ENCODE measurements around the gene DMRT2.

DMRT2 gene

DNA sequence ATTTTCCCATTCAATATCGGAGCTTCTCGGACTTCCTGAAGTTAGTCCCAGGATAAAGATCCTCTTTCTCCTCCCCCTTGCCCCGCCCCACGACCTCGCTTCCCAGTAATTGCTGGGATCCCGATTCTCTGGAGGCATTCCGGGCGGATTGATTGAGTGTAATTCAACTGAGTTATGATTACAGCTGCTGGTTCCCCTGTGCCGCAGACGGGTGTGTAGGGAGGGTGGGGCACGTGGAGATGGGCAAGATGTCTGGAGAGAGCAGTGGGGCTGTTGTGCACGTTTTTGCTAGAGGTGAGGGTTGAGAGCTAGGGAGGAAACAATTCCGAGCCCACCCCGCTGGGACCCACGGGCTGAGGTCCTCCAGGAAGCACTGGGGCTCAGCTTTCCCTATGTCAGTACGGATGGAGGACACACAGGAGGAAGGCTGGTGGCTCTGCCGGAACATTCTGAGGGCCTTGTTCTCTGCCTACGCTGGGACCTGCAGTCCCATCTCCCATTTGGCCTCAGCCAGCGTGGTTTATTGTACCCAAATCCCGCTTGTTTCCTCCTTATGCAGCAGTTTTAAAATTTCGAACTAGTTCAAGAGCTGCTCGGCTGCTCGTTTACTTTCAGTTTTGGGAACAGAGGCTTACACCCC is 2.4 kb upstream of the DMRT2 start:
- no peak for DNase-seq (ENCODE audit: low spot score)

DNA sequence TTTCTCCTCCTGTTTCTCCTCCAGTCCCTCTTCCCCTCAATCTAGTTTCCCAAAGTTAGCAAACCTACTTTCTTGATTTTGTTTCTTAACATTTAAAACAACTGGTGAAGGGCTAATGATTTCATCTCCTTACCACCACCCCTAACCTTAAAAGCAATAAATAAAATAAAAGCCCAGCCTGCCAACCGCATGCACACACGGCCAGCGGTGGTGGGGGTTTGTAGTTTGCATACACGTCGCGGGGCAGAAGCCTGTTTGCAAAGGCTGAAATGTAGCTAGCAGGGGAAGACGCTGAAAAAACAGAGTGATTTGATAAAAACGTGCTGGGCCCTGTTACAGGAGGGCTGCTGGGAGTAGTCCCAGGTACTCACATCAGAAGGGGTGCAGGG is 1.9 kb upstream of the DMRT2 start:
- DNase-seq (ENCODE audit: low spot score): no peak

GRCh38 chr9:1048811-1049210 is 1.3 kb upstream of the DMRT2 start:
- DNase-seq (ENCODE audit: low spot score): no peak

GRCh38 chr9:1049641-1050040 is 516 bp upstream of the DMRT2 start:
- DNase-seq (ENCODE audit: low spot score): no peak

DNA sequence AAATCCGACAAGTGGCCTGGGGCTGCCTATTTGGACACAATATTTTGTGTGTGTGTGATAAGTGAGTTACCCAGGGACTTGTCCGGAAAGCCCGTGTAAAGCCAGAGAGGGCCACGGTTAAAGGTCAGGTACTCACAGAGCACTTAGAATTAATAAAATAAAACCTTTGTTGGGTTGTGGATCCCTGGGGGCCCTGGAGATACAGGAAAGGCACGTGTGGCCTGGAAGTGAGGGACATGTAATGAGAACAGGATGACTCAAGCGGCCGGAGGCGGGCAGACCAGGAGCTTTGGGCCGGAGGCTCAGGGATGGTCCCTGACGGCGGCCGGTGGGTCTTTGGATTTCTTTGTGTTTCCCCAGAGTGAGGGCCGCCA is 1.0 kb downstream of the DMRT2 start:
- no peak for DNase-seq (ENCODE audit: low spot score)

DNA sequence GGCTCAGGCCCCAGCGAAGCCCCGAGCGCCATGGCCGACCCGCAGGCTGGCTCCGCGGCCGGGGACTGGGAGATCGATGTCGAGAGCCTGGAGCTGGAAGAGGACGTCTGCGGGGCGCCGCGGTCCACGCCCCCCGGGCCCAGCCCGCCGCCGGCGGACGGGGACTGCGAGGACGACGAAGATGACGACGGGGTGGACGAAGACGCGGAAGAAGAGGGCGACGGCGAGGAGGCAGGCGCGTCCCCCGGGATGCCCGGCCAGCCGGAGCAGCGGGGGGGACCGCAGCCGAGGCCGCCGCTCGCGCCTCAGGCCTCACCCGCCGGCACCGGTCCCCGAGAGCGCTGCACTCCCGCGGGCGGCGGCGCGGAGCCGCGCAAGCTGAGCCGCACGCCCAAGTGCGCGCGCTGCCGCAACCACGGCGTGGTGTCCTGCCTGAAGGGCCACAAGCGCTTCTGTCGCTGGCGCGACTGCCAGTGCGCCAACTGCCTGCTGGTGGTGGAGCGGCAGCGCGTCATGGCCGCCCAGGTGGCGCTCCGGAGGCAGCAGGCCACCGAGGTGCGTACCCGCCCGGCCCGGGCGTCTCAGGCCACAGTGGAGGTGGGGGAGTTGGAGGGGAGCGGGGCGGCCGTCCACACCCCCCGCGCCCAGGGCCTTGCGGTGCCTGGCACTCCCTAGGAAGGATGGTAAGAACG is 1.6 kb downstream of the DMRT2 start:
- DNase-seq (ENCODE audit: low spot score): no peak

DNA sequence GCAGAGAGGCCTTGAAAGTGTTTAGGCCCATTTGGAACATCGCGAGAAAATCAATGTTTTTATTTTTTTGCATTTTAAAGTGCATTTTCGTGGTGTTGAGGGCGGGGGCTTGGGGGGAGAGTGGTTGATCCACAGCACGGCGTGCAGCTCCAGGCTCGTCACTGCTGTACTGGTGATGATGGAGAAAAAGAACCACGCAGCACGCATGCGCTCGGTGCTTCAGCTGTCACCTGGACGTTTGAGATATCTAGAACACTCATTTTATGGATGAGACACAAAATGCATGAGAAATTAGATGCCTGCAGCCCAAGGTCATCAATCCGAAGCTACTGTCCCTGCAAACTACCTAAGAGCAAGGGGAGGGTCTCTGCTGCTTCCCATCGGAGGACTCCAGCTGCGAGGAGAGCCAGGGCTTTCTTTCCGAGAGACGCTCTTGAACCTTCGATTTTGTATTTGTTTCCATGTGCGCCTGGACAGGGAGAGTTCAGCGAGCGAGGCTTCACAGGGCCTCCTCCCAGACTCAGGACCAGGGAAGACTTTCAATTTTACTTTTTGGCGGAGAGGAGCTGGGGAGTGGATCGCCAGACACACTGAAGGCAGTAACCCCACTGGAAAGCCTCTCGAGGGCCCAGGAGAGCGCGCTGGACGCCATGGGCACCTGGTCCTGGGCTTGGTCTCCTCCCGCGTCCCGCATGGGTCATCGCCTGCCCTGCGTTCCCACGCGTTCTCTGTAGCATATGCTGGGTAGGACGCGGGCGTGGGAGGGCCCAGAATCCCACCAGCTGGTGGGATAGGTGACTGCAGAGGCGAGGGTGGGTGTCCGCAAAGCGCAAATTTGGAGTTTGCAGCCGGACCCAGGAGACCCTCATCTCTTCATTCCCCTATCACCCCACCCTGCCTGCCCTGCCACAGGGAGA is 2.5 kb downstream of the DMRT2 start:
- no peak for DNase-seq (ENCODE audit: low spot score)

DNA sequence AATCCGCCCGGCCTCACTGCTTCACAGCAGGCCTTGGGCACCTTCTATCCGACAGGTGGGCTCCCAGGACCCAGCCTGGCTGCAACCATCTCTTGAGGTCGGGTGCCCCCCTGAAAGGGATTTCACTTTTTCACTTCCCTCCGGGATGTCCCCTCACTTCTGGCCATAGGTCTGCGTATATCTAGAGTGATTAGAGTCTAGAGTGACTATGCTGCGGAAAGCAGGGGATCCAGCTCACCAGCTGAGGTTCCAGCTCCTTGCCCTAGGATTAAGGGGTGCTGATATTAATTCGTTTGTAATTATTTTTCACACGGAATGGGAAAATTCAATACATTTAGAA is 3.1 kb downstream of the DMRT2 start:
- no peak for DNase-seq (ENCODE audit: low spot score)

DNA sequence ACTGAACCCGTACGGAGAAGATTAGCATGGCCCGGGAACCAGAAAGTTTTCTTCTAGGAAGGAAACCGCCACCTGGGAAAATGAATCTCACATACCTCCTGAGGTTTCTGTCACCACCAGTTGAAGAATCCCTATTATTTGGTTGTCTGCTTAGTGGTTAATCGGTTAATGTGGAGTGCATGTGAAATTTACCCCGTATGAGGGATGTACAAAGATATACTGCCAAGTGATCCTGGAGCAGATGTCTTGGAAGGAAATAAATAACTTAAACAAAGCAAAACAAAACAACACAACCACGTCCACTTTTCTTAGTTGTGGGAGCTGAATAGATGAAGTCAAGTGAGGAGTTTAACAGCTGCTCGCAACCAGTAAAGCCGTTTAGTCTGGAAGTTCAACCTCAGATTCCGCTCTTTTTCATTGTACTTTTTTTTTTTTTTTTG is 3.8 kb downstream of the DMRT2 start:
- no peak for DNase-seq (ENCODE audit: low spot score)

GRCh38 chr9:1055166-1055565 is 5.0 kb downstream of the DMRT2 start:
- no peak for DNase-seq (ENCODE audit: low spot score)

GRCh38 chr9:1057910-1058309 is 7.8 kb downstream of the DMRT2 start:
- DNase-seq (ENCODE audit: low spot score): no peak

DNA sequence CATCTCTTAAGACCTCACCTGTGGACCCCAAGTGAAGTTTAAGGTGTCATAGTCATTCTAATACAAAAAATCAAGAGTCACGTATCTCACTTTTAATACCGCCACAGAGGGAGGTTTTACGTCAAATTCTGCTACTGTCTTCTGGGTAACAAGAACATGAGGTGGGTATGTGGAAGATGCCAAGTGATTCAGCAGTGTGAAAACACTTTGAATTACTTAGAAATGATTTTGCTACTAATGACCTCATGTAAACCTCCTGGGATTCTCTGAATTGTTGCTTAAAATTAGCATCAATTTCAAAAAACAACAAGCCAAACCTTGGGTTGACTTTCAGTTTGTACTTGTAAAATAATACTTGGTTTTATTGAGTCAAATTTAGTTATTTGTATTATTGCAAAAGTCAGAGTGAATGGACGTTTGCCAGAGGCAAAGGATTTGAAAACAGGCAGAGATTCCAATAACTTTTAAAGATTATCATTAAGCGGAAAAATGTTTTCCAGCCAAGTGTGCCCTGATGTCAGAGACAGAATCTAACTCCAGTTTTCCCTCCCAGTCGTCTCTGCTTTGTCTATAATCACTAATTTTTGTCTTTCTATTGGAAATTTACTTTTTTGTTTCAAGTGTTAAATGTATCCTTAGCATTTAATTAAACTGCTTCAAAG is 8.8 kb downstream of the DMRT2 start:
- no peak for DNase-seq (ENCODE audit: low spot score)

GRCh38 chr9:1065130-1065529 is 15.0 kb downstream of the DMRT2 start:
- no peak for DNase-seq (ENCODE audit: low spot score)

DNA sequence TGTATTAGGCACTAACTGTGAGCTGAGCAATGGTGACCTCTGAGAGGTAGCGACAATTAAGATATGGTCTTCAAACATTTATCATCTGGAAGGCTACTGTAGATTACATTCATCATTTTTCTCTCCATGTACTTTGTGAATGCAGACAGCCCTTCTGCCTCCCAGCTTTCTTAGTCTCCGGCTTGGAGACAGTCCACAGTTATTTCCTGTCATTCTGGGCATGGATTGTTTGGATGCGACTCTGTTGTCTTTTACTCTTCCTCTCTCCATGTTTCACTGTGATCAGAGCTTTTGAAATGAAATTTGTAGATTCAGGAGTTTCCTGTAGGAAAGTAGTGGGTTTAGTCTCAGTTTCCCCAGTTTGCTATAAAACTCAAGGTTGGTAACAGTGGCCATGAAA is 20.5 kb downstream of the DMRT2 start:
- DNase-seq (ENCODE audit: low spot score): no peak

GRCh38 chr9:1071730-1072129 is 21.6 kb downstream of the DMRT2 start:
- no peak for DNase-seq (ENCODE audit: low spot score)

DNA sequence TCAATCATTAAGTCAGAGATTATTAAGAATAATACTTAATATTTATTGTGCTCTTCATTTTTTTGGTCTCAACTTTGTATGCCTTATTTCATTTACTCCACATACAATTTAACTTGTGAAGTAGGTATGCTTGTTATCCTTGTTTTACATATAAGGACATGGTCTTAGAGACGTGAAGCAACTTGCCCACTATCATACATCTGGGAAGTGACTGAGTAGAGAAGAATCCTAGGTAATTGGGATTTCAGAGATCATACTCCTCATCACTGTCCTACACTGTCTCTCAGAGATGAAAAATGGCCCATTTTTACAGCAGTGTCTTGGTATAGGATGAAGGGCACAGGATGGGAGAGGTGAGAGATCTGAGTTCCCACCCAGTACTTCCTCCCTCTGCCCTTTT is 23.3 kb downstream of the DMRT2 start:
- DNase-seq (ENCODE audit: low spot score): no peak

DNA sequence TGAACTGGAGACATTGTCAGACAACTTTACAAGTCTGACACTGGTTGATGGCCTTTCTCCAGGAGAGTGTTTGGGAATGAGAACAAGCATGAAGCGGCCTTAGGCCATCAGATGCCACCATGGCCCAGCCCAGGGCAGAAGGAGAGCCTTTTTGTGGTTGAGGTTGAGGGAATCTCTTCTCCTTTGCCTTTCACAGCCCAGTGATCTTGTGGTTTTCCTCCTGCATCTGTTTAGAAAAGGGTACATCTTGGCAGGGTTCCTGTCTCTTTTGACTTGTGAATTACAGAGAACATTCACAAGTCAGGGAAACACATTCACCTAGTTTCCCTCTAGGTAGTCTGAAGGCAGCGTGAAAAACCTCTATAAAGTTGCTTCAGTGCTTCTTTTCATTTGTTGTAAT is 27.5 kb downstream of the DMRT2 start:
- no peak for DNase-seq (ENCODE audit: low spot score)

DNA sequence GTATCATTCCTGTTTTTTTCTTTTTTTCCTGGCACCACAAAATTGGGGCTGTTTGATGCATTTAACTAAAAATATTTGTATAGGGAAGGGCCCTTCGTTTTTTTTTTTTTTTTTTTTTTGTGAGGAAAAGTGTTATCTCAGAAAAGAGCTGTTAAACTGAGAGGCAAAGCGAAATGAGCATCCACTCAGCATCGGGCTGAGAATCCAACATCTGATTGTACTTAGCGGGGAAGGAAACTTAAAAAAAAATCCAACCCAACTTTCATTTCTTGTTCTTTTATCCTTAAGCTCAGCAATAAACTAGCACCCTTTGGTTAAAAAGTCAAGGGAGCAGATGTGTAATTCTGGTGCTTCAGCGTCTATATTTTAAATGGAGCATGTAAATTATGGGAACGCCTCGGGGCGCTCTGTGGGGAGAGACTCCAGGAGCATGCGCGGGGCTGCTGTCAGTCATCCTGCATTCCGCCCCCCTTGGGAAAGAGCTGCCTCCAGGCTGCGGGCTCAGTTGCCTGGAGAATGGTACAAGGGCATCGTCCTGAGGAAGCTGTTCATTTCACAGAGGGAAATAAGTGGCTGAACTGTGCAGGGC is 33.3 kb downstream of the DMRT2 start:
- DNase-seq (ENCODE audit: low spot score): no peak

DNA sequence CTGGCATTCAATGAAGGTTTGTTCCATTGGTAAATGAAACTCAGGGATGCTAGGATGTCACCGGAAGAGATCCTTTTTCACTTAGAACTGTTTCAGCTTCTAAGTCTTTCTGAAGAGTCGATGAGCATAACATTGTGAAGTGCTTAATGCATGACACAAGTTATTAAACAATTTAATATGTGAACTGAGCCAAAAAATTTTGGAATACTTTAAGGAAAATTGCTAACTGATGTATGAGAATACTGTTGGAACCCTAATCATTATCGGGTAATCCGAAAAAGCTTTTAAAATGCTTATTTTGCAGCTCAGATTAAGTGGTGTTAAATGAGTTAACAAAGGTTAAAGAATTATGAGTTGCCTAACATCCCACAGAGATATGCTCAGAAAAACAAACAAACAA is 34.9 kb downstream of the DMRT2 start:
- no peak for DNase-seq (ENCODE audit: low spot score)

- DNase-seq (ENCODE audit: low spot score): no peak
Observed at GRCh38 chr9:1086517-1086916, 36.4 kb downstream of the DMRT2 start.

DNA sequence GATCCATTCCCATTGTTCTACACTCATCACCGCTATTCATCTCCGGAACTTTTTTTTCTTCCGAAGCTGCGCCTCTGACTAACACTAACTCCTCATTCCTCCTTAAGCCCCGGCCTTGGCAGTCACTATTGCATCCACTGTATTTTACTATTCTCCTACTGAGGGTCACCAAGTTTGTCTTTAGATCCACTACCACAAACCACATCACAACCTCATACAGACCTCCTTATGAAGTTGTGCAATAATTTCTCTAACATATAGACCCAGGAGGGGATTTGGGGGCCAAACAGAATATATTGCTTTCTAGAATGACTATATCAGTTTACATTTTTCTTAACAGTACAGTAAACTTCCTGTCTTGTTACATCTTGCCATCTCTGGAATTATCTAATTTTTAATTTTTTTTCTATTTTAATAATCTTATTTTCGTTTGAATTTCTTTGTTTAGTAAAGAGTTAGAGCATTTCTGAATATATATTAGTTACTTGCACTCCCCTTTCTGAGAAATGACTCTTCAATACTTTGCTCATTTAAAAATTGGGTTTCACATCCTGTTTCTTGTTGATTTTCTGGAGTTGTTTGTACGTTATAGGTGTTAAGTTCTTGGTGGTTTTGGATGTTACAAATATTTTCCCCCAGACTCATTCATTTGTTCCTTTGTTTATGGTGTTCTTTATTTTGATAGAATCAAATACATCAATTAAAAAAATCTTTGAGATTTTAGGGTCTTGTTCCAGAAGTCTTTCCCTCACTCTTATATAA is 37.1 kb downstream of the DMRT2 start:
- DNase-seq (ENCODE audit: low spot score): no peak

- no peak for DNase-seq (ENCODE audit: low spot score)
Observed at GRCh38 chr9:1094749-1095148, 44.6 kb downstream of the DMRT2 start.

Measured in AG08396 (cell line).